ENCODE data around the gene SPARCL1.

Gene SPARCL1

GRCh38 chr4:87541956-87542709, 13.0 kb upstream of the SPARCL1 start:
- DNase-seq (ENCODE audit: low read depth, low spot score) = no peak

GRCh38 chr4:87541521-87541920, 12.3 kb upstream of the SPARCL1 start:
- DNase-seq (ENCODE audit: low read depth, low spot score) = no peak

GRCh38 chr4:87540146-87541058, 11.2 kb upstream of the SPARCL1 start:
- DNase-seq (ENCODE audit: low read depth, low spot score) = no peak

GRCh38 chr4:87532907-87533306, 3.7 kb upstream of the SPARCL1 start:
- DNase-seq (ENCODE audit: low read depth, low spot score) = no peak

- DNase-seq (ENCODE audit: low read depth, low spot score) = no peak
Observed at GRCh38 chr4:87532109-87532508, 2.9 kb upstream of the SPARCL1 start.

GRCh38 chr4:87531621-87532020, 2.4 kb upstream of the SPARCL1 start:
- DNase-seq (ENCODE audit: low read depth, low spot score) = no peak

GRCh38 chr4:87530868-87531267, 1.7 kb upstream of the SPARCL1 start:
- no peak for DNase-seq (ENCODE audit: low read depth, low spot score)

GRCh38 chr4:87530229-87530628, 1.1 kb upstream of the SPARCL1 start:
- no peak for DNase-seq (ENCODE audit: low read depth, low spot score)

GRCh38 chr4:87527431-87528220, 1.6 kb downstream of the SPARCL1 start:
- DNase-seq (ENCODE audit: low read depth, low spot score) = no peak

- DNase-seq (ENCODE audit: low read depth, low spot score) = no peak
Observed at GRCh38 chr4:87525636-87526295, 3.4 kb downstream of the SPARCL1 start.

- DNase-seq (ENCODE audit: low read depth, low spot score) = no peak
Observed at GRCh38 chr4:87524456-87524855, 4.7 kb downstream of the SPARCL1 start.

GRCh38 chr4:87523307-87523706, 5.9 kb downstream of the SPARCL1 start:
- DNase-seq (ENCODE audit: low read depth, low spot score) = no peak

GRCh38 chr4:87521757-87522374, 7.3 kb downstream of the SPARCL1 start:
- no peak for DNase-seq (ENCODE audit: low read depth, low spot score)

- DNase-seq (ENCODE audit: low read depth, low spot score) = no peak
Observed at GRCh38 chr4:87521319-87521718, 7.9 kb downstream of the SPARCL1 start.

- no peak for DNase-seq (ENCODE audit: low read depth, low spot score)
Observed at GRCh38 chr4:87517621-87518020, 11.6 kb downstream of the SPARCL1 start.

- DNase-seq (ENCODE audit: low read depth, low spot score) = no peak
Observed at GRCh38 chr4:87516683-87517082, 12.5 kb downstream of the SPARCL1 start.

GRCh38 chr4:87512400-87512799, 16.8 kb downstream of the SPARCL1 start:
- DNase-seq (ENCODE audit: low read depth, low spot score) = no peak

GRCh38 chr4:87511500-87511899, 17.7 kb downstream of the SPARCL1 start:
- no peak for DNase-seq (ENCODE audit: low read depth, low spot score)

- no peak for DNase-seq (ENCODE audit: low read depth, low spot score)
Observed at GRCh38 chr4:87510747-87511146, 18.4 kb downstream of the SPARCL1 start.

- no peak for DNase-seq (ENCODE audit: low read depth, low spot score)
Observed at GRCh38 chr4:87506974-87507701, 22.0 kb downstream of the SPARCL1 start.

All from activated naive CD8-positive, alpha-beta T cell treated with anti-CD3 and anti-CD28 coated beads, Interleukin-2, amount 50 U/mL, for 16 hours (primary cell).